ENCODE measurements around the gene PARD3.

The PARD3 gene

GRCh38 chr10:34384372-34384771, 430.7 kb downstream of the PARD3 start:
- Histone ChIP-seq H3K9me3 (ENCODE audit: control insufficient read depth in 1 of 2, low read length in 2 of 2) (no peaks in the 10 kb centered on the region), H3K9ac (ENCODE audit: low read depth in 1 of 2, low read length in 2 of 2) (no peak overlapping the region), H3K4me3 (ENCODE audit: low read depth in 1 of 2, low read length in 2 of 2) (no peak overlapping the region), H3K27me3 (ENCODE audit: control insufficient read depth in 1 of 2, insufficient read depth in 2 of 2, low read length in 2 of 2) (no peaks in the 10 kb centered on the region), H3K36me3 (ENCODE audit: control insufficient read depth in 1 of 2, insufficient read depth in 2 of 2, low read length in 2 of 2) (peaks cover 0 to 10% of the 10 kb centered on the region in 2 donors), H3K4me1 (ENCODE audit: control insufficient read depth in 1 of 2, insufficient read depth in 2 of 2, low read length in 2 of 2) (peaks cover 6 to 13% of the 10 kb centered on the region in 2 donors), H3K27ac (ENCODE audit: low read depth, low read length) (no peak overlapping the region)

GRCh38 chr10:34382626-34383025, 432.5 kb downstream of the PARD3 start:
- H3K9me3 ChIP-seq (ENCODE audit: control insufficient read depth in 1 of 2, low read length in 2 of 2): no peaks in the 10 kb centered on the region

GRCh38 chr10:34380856-34381255, 434.2 kb downstream of the PARD3 start:
- no peak overlapping the region for H3K4me3 ChIP-seq (ENCODE audit: low read depth in 1 of 2, low read length in 2 of 2)
- H3K9ac ChIP-seq (ENCODE audit: low read depth in 1 of 2, low read length in 2 of 2): no peak overlapping the region
- H3K36me3 ChIP-seq (ENCODE audit: control insufficient read depth in 1 of 2, insufficient read depth in 2 of 2, low read length in 2 of 2): peaks cover 0 to 10% of the 10 kb centered on the region in 2 donors
- no peaks in the 10 kb centered on the region for H3K9me3 ChIP-seq (ENCODE audit: control insufficient read depth in 1 of 2, low read length in 2 of 2)
- H3K27me3 ChIP-seq (ENCODE audit: control insufficient read depth in 1 of 2, insufficient read depth in 2 of 2, low read length in 2 of 2): no peaks in the 10 kb centered on the region
- peaks cover 0 to 9% of the 10 kb centered on the region in 2 donors for H3K4me1 ChIP-seq (ENCODE audit: control insufficient read depth in 1 of 2, insufficient read depth in 2 of 2, low read length in 2 of 2)
- no peak overlapping the region for H3K27ac ChIP-seq (ENCODE audit: low read depth, low read length)

More at GRCh38 chr10:34382626-34383025, 432.5 kb downstream of the PARD3 start:
- H3K4me3 ChIP-seq (ENCODE audit: low read depth in 1 of 2, low read length in 2 of 2): no peak overlapping the region
- H3K4me1 ChIP-seq (ENCODE audit: control insufficient read depth in 1 of 2, insufficient read depth in 2 of 2, low read length in 2 of 2): peaks cover 6 to 13% of the 10 kb centered on the region in 2 donors
- no peak overlapping the region for H3K27ac ChIP-seq (ENCODE audit: low read depth, low read length)
- no peak overlapping the region for H3K9ac ChIP-seq (ENCODE audit: low read depth in 1 of 2, low read length in 2 of 2)
- H3K27me3 ChIP-seq (ENCODE audit: control insufficient read depth in 1 of 2, insufficient read depth in 2 of 2, low read length in 2 of 2): no peaks in the 10 kb centered on the region
- peaks cover 0 to 10% of the 10 kb centered on the region in 2 donors for H3K36me3 ChIP-seq (ENCODE audit: control insufficient read depth in 1 of 2, insufficient read depth in 2 of 2, low read length in 2 of 2)

- Histone ChIP-seq H3K9ac (ENCODE audit: low read depth in 1 of 2, low read length in 2 of 2) (no peak overlapping the region), H3K27me3 (ENCODE audit: control insufficient read depth in 1 of 2, insufficient read depth in 2 of 2, low read length in 2 of 2) (no peaks in the 10 kb centered on the region), H3K36me3 (ENCODE audit: control insufficient read depth in 1 of 2, insufficient read depth in 2 of 2, low read length in 2 of 2) (peaks cover 0 to 10% of the 10 kb centered on the region in 2 donors), H3K9me3 (ENCODE audit: control insufficient read depth in 1 of 2, low read length in 2 of 2) (no peaks in the 10 kb centered on the region), H3K27ac (ENCODE audit: low read depth, low read length) (no peak overlapping the region), H3K4me3 (ENCODE audit: low read depth in 1 of 2, low read length in 2 of 2) (no peak overlapping the region), H3K4me1 (ENCODE audit: control insufficient read depth in 1 of 2, insufficient read depth in 2 of 2, low read length in 2 of 2) (peaks cover 0 to under 1% of the 10 kb centered on the region in 2 donors)
Measured at GRCh38 chr10:34378297-34378696, 436.8 kb downstream of the PARD3 start.

GRCh38 chr10:34377833-34378232, 437.3 kb downstream of the PARD3 start:
- H3K36me3 ChIP-seq (ENCODE audit: control insufficient read depth in 1 of 2, insufficient read depth in 2 of 2, low read length in 2 of 2): peaks cover 0 to 10% of the 10 kb centered on the region in 2 donors
- no peak overlapping the region for H3K9ac ChIP-seq (ENCODE audit: low read depth in 1 of 2, low read length in 2 of 2)
- H3K9me3 ChIP-seq (ENCODE audit: control insufficient read depth in 1 of 2, low read length in 2 of 2): no peaks in the 10 kb centered on the region
- H3K4me1 ChIP-seq (ENCODE audit: control insufficient read depth in 1 of 2, insufficient read depth in 2 of 2, low read length in 2 of 2): no peaks in the 10 kb centered on the region
- no peaks in the 10 kb centered on the region for H3K27me3 ChIP-seq (ENCODE audit: control insufficient read depth in 1 of 2, insufficient read depth in 2 of 2, low read length in 2 of 2)
- no peak overlapping the region for H3K27ac ChIP-seq (ENCODE audit: low read depth, low read length)
- H3K4me3 ChIP-seq (ENCODE audit: low read depth in 1 of 2, low read length in 2 of 2): no peak overlapping the region

- no peak overlapping the region for H3K27ac ChIP-seq (ENCODE audit: low read depth, low read length)
- no peak overlapping the region for H3K9ac ChIP-seq (ENCODE audit: low read depth in 1 of 2, low read length in 2 of 2)
- H3K4me1 ChIP-seq (ENCODE audit: control insufficient read depth in 1 of 2, insufficient read depth in 2 of 2, low read length in 2 of 2): no peaks in the 10 kb centered on the region
- no peak overlapping the region for H3K4me3 ChIP-seq (ENCODE audit: low read depth in 1 of 2, low read length in 2 of 2)
- no peaks in the 10 kb centered on the region for H3K36me3 ChIP-seq (ENCODE audit: control insufficient read depth in 1 of 2, insufficient read depth in 2 of 2, low read length in 2 of 2)
- H3K9me3 ChIP-seq (ENCODE audit: control insufficient read depth in 1 of 2, low read length in 2 of 2): no peaks in the 10 kb centered on the region
- H3K27me3 ChIP-seq (ENCODE audit: control insufficient read depth in 1 of 2, insufficient read depth in 2 of 2, low read length in 2 of 2): no peaks in the 10 kb centered on the region
Measured at GRCh38 chr10:34374356-34375045, 440.6 kb downstream of the PARD3 start.

- Histone ChIP-seq H3K27me3 (ENCODE audit: control insufficient read depth in 1 of 2, insufficient read depth in 2 of 2, low read length in 2 of 2) (no peaks in the 10 kb centered on the region), H3K4me1 (ENCODE audit: control insufficient read depth in 1 of 2, insufficient read depth in 2 of 2, low read length in 2 of 2) (no peaks in the 10 kb centered on the region), H3K36me3 (ENCODE audit: control insufficient read depth in 1 of 2, insufficient read depth in 2 of 2, low read length in 2 of 2) (no peaks in the 10 kb centered on the region), H3K9me3 (ENCODE audit: control insufficient read depth in 1 of 2, low read length in 2 of 2) (no peaks in the 10 kb centered on the region), H3K9ac (ENCODE audit: low read depth in 1 of 2, low read length in 2 of 2) (no peak overlapping the region), H3K4me3 (ENCODE audit: low read depth in 1 of 2, low read length in 2 of 2) (no peak overlapping the region), H3K27ac (ENCODE audit: low read depth, low read length) (no peak overlapping the region)
Measured at GRCh38 chr10:34373211-34373610, 441.9 kb downstream of the PARD3 start.

- Histone ChIP-seq H3K4me1 (ENCODE audit: control insufficient read depth in 1 of 2, insufficient read depth in 2 of 2, low read length in 2 of 2) (no peaks in the 10 kb centered on the region), H3K27me3 (ENCODE audit: control insufficient read depth in 1 of 2, insufficient read depth in 2 of 2, low read length in 2 of 2) (no peaks in the 10 kb centered on the region), H3K4me3 (ENCODE audit: low read depth in 1 of 2, low read length in 2 of 2) (no peak overlapping the region), H3K27ac (ENCODE audit: low read depth, low read length) (no peak overlapping the region), H3K9ac (ENCODE audit: low read depth in 1 of 2, low read length in 2 of 2) (no peak overlapping the region), H3K9me3 (ENCODE audit: control insufficient read depth in 1 of 2, low read length in 2 of 2) (no peaks in the 10 kb centered on the region), H3K36me3 (ENCODE audit: control insufficient read depth in 1 of 2, insufficient read depth in 2 of 2, low read length in 2 of 2) (no peaks in the 10 kb centered on the region)
Measured at GRCh38 chr10:34372509-34372908, 442.6 kb downstream of the PARD3 start.

- Histone ChIP-seq H3K4me1 (ENCODE audit: control insufficient read depth in 1 of 2, insufficient read depth in 2 of 2, low read length in 2 of 2) (no peaks in the 10 kb centered on the region), H3K4me3 (ENCODE audit: low read depth in 1 of 2, low read length in 2 of 2) (no peak overlapping the region), H3K27me3 (ENCODE audit: control insufficient read depth in 1 of 2, insufficient read depth in 2 of 2, low read length in 2 of 2) (no peaks in the 10 kb centered on the region), H3K9me3 (ENCODE audit: control insufficient read depth in 1 of 2, low read length in 2 of 2) (no peaks in the 10 kb centered on the region), H3K36me3 (ENCODE audit: control insufficient read depth in 1 of 2, insufficient read depth in 2 of 2, low read length in 2 of 2) (no peaks in the 10 kb centered on the region), H3K9ac (ENCODE audit: low read depth in 1 of 2, low read length in 2 of 2) (no peak overlapping the region), H3K27ac (ENCODE audit: low read depth, low read length) (no peak overlapping the region)
Measured at GRCh38 chr10:34370126-34370525, 445.0 kb downstream of the PARD3 start.

- no peak overlapping the region for H3K4me3 ChIP-seq (ENCODE audit: low read depth in 1 of 2, low read length in 2 of 2)
- no peak overlapping the region for H3K27ac ChIP-seq (ENCODE audit: low read depth, low read length)
Measured at GRCh38 chr10:34369120-34369519, 446.0 kb downstream of the PARD3 start.

More at GRCh38 chr10:34369120-34369519, 446.0 kb downstream of the PARD3 start:
- Histone ChIP-seq H3K9me3 (ENCODE audit: control insufficient read depth in 1 of 2, low read length in 2 of 2) (no peaks in the 10 kb centered on the region), H3K27me3 (ENCODE audit: control insufficient read depth in 1 of 2, insufficient read depth in 2 of 2, low read length in 2 of 2) (no peaks in the 10 kb centered on the region), H3K9ac (ENCODE audit: low read depth in 1 of 2, low read length in 2 of 2) (no peak overlapping the region), H3K36me3 (ENCODE audit: control insufficient read depth in 1 of 2, insufficient read depth in 2 of 2, low read length in 2 of 2) (no peaks in the 10 kb centered on the region), H3K4me1 (ENCODE audit: control insufficient read depth in 1 of 2, insufficient read depth in 2 of 2, low read length in 2 of 2) (no peaks in the 10 kb centered on the region)

Data from duodenal mucosa (tissue), 2 donors.